Right atrium auricular region (tissue), 2 donors: ENCODE measurements around the gene GRAMD4. TPM values are rescaled to one million over a fixed set of nuclear protein-coding genes. Genes with fewer than 3 reads are reported as not detected.

Experiments used
- DNase-seq: peaks from one replicate; pipeline ENCODE4 v3.0.0-alpha.2; 2019; ENCODE audit warnings: low spot score
- H3K27ac ChIP-seq, 2 donors: fragments of 200-600 bp; sonication (generic); 1 replicate in 1 of 2; 2 replicates in 1 of 2; pipeline ENCODE4 v1.5.1; 2016 to 2019
- H3K27me3 ChIP-seq, 2 donors: fragments of 200-600 bp; sonication (generic); one replicate each; pipeline versions ENCODE4 v1.5.1 to v1.6.0; 2017 to 2019
- H3K36me3 ChIP-seq: fragments of 200-600 bp; sonication (generic); one replicate; pipeline ENCODE4 v1.5.1; 2016
- H3K4me1 ChIP-seq, 2 donors: fragments of 200-600 bp; sonication (generic); one replicate each; pipeline versions ENCODE4 v1.5.1 to v1.6.0; 2017 to 2019
- H3K4me3 ChIP-seq, 2 donors: fragments of 200-600 bp; sonication (generic); 1 replicate in 1 of 2; 2 replicates in 1 of 2; pipeline ENCODE4 v1.5.1; 2017 to 2019; ENCODE audit warnings: mild to moderate bottlenecking in 1 of 2, moderate library complexity in 1 of 2
- H3K9me3 ChIP-seq, 2 donors: fragments of 200-600 bp; sonication (generic); one replicate each; pipeline ENCODE4 v1.5.1; 2019
- total RNA-seq, 2 donors: library from RNA; depleted of rRNA; stranded (reverse); fragments of >200 nt; gene quantifications; one replicate each; pipeline ENCODE4 v1.1.0, GENCODE V29; 2016
- TF ChIP-seq, protein P1 (sequence below), 2 donors: fragments of 200-600 bp; sonication (generic); IDR thresholded peaks; one replicate each; pipeline ENCODE4 v1.5.1; 2019; ENCODE audit warnings: antibody characterized with exemption in 2 of 2

Gene GRAMD4
- total RNA-seq, 2 donors from 2014 or later: 29.1 to 31.6 TPM

DNA sequence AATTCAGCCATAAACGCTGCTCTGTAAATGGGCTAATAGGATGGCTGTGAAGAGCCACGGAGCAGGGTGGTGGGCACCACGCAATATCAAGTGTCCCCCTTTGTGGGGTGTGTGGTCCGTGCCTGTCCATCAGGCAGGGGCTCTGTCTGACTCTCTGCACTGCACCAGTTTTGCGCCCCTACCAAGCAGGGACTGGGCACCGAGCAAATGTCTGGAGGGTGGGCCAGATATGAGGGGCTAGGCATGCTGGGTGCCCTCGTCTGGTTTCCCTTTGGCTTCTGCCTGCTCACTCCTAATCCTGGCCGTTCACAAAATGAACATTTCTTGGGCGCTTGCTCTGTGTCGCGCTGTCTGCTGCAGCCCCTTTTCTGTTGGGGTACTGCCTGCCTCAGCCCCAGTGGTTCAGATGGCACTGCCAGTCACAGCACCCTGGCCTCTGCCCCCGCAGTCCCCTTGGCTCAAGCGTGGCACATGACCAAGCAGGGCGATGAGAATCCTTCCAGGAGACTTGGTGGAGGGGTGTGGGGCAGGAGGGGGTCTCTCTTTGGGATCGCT, 45.7 kb upstream of the GRAMD4 start:
- no peak overlapping the region for H3K4me3 ChIP-seq
- H3K4me1 ChIP-seq: peaks cover 0 to 58% of the 10 kb centered on the region in 2 donors
- no peaks in the 10 kb centered on the region for H3K36me3 ChIP-seq
- DNase-seq: no peak
- H3K27me3 ChIP-seq: no peaks in the 10 kb centered on the region
- peak overlapping the region; percentile 86 to 91 for H3K27ac ChIP-seq
- H3K9me3 ChIP-seq: no peaks in the 10 kb centered on the region
- TF ChIP-seq, protein P1, sequence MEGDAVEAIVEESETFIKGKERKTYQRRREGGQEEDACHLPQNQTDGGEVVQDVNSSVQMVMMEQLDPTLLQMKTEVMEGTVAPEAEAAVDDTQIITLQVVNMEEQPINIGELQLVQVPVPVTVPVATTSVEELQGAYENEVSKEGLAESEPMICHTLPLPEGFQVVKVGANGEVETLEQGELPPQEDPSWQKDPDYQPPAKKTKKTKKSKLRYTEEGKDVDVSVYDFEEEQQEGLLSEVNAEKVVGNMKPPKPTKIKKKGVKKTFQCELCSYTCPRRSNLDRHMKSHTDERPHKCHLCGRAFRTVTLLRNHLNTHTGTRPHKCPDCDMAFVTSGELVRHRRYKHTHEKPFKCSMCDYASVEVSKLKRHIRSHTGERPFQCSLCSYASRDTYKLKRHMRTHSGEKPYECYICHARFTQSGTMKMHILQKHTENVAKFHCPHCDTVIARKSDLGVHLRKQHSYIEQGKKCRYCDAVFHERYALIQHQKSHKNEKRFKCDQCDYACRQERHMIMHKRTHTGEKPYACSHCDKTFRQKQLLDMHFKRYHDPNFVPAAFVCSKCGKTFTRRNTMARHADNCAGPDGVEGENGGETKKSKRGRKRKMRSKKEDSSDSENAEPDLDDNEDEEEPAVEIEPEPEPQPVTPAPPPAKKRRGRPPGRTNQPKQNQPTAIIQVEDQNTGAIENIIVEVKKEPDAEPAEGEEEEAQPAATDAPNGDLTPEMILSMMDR (IDR thresholded peaks at IDR 0.05): no peak

DNA sequence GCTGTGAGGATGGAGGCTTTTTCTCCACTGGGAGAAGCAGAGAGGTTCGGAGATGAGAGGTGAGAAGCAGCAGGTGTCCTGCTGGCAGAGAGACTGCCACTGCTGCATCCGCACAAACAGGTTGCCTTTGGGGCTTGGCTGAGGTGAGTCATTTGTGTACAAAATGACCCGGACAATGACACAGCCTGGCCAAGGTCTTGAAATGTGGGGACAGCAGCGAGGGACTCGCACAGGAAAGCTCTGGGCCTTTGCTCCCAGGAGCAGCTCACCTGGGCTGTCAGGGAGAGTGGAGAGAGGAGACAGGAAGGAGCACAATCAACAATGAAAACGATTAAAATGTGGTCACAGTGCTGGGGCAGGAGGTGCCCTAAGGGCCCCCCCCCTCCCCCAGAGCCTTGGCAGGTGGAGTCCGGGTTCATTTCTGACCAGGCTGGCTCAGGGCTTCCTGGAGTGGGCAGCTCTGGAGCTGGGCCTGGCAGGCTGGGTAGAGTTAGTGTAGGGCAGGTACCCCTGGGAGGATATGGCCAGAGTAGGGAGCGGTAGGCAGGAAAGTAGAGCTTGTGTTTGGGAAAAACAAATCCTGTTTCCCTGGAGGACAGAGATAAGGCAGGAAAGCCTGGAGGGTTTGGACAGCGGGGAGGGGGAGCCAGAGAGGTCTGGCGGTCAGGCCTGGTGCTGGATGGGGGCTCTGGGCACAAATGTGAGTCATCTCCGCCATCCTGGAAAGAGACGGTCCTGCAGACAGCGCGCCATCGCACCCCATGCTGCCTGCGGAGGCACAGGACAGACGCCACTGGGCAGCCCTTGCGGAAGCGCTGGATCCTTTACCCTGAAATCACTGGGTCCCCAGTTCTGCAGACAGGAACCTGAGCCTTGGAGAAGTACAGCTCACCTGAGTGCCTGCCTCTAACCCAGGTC, 44.9 kb upstream of the GRAMD4 start:
- H3K4me3 ChIP-seq: peak overlapping the region; percentile 52
- H3K27ac ChIP-seq: peak overlapping the region; percentile 86 to 91
- H3K27me3 ChIP-seq: no peaks in the 10 kb centered on the region
- no peaks in the 10 kb centered on the region for H3K36me3 ChIP-seq
- TF ChIP-seq, protein P1 (IDR thresholded peaks at IDR 0.05): no peak
- no peaks in the 10 kb centered on the region for H3K9me3 ChIP-seq
- DNase-seq: no peak
- peaks cover 0 to 65% of the 10 kb centered on the region in 2 donors for H3K4me1 ChIP-seq

DNA sequence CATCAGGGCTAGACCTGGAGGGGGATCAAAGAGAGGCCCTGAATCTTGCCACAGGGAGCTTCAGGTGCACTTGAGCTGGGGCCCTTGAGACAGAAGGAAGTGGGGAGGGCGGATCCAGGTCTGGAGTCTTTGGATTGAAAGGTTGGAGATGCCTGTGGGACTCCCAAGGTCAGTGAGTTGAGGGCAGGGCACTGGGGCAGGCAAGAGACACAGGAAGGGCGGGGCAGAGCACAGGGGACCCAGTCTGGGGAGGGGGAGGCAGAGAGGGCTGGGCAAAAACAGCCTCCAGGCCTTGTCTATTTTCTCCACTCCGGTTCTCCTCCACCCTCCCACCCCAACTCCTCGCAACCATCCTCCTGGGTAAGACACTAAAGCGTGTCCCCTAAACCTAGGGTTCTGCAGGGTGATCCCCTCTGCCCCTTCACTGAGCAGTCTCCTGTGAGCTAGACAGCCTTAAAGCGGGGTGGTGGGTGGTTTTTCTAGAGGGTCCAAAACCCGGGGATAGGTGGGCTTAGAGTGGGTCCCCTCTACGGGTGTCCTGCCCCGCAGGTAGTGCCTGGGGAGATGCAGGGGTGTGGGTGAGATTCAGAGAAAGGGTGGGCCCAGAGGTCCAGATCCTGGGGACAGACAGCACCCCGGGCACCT, 44.2 kb upstream of the GRAMD4 start:
- no peak for DNase-seq
- Histone ChIP-seq H3K27ac (peak overlapping the region; percentile 86 to 91), H3K9me3 (no peaks in the 10 kb centered on the region), H3K4me1 (peaks cover 0 to 73% of the 10 kb centered on the region in 2 donors), H3K4me3 (peak overlapping the region; percentile 52), H3K27me3 (no peaks in the 10 kb centered on the region), H3K36me3 (no peaks in the 10 kb centered on the region)
- TF ChIP-seq, protein P1 (IDR thresholded peaks at IDR 0.05): no peak

DNA sequence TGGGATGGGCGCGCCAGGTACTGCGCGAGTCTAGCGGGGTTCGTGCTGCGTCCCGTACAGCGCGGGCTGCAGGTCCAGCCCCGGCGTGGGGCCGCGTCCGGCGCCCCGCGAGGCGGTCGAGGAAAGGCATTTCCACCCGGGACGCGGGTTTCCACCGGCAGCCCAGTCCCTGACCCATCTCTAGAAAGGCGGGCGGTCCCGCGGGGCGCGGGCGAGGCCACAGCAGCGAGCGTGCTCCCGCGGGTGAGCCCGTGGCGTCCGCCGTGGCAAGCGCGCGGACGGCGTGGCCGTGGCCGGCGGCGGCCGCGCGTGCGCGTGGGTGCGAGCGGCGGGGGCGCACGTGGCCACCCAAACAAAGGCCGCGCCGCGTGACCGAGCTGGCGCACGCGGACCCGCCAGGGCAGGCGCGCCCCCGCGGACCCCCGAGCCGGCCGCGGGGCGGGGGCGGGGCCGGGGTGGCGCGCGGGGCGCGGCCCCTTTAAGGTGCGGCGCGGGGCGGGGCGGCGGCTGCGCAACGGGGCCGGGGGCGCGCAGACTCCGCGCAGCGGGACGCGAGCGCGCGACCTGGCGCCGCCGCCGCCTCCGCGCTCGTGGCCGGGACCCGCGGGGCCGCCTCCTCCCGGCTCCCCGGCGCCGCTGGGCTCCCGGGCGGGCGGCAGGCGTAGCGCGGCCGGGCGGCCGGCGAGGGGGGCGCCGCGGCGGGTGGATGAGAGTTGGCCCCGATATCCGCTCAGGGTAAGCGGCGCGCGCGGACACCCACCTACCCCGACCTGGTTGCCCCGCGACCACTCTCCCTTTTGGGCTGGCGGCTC, 43.4 kb upstream of the GRAMD4 start:
- Histone ChIP-seq H3K4me1 (peaks cover 0 to 80% of the 10 kb centered on the region in 2 donors), H3K36me3 (no peaks in the 10 kb centered on the region), H3K27ac (peak overlapping the region; percentile 91 to 94), H3K27me3 (no peaks in the 10 kb centered on the region), H3K9me3 (no peaks in the 10 kb centered on the region), H3K4me3 (peak overlapping the region; percentile 73 to 81)
- DNase-seq: no peak
- TF ChIP-seq, protein P1 (IDR thresholded peaks at IDR 0.05): no peak
